GM23338 (cell line): ENCODE data around the gene AGAP1. TPM values are rescaled to one million over a fixed set of nuclear protein-coding genes. Genes with fewer than 3 reads are reported as not detected.

Experiments used
- ATAC-seq: fragments of 200-7000 bp; cut with Tn5 transposase; 3 replicates; pipeline ENCODE4 v1.9.1; 2020
- DNase-seq: peaks from one replicate; pipeline ENCODE4 v3.0.0-alpha.2; 2015; ENCODE audit warnings: low spot score
- H2AFZ ChIP-seq: fragments of 200-600 bp; sonication (generic); 2 replicates; pipeline ENCODE4 v1.8.0; 2016; ENCODE audit warnings: antibody characterized with exemption, mild to moderate bottlenecking, moderate library complexity
- H3F3A ChIP-seq: fragments of 200-600 bp; sonication (generic); replicated peaks from 2 replicates; pipeline ENCODE4 v1.8.0; 2017; ENCODE audit warnings: antibody characterized with exemption, mixed run types, low read depth
- H3K27ac ChIP-seq: fragments of 200-600 bp; sonication (generic); 2 replicates; pipeline ENCODE4 v1.6.1; 2016; ENCODE audit warnings: low read depth
- H3K27me3 ChIP-seq: fragments of 200-600 bp; sonication (generic); 2 replicates; pipeline ENCODE4 v1.8.0; 2016; ENCODE audit warnings: mild to moderate bottlenecking, mixed run types, moderate library complexity; ENCODE audit not compliant: insufficient read depth
- H3K36me3 ChIP-seq: fragments of 200-600 bp; sonication (generic); 2 replicates; pipeline ENCODE4 v1.8.0; 2016; ENCODE audit warnings: mild to moderate bottlenecking; ENCODE audit not compliant: insufficient read depth
- H3K4me1 ChIP-seq: fragments of 200-600 bp; sonication (generic); 2 replicates; pipeline ENCODE4 v1.8.0; 2016; ENCODE audit warnings: mild to moderate bottlenecking, moderate library complexity; ENCODE audit not compliant: insufficient read depth
- H3K4me2 ChIP-seq: fragments of 200-600 bp; sonication (generic); 2 replicates; pipeline ENCODE4 v1.7.1; 2017; ENCODE audit warnings: mixed run types
- H3K4me3 ChIP-seq: fragments of 200-600 bp; sonication (generic); 2 replicates; pipeline ENCODE4 v1.6.1; 2016; ENCODE audit warnings: mixed run types
- H3K79me2 ChIP-seq: fragments of 200-600 bp; sonication (generic); replicated peaks from 2 replicates; pipeline ENCODE4 v1.8.0; 2017; ENCODE audit warnings: mild to moderate bottlenecking; ENCODE audit not compliant: insufficient read depth
- H3K9me2 ChIP-seq: fragments of 200-600 bp; sonication (generic); 2 replicates; pipeline ENCODE4 v1.8.0; 2017; ENCODE audit not compliant: insufficient read depth
- H4K20me1 ChIP-seq: fragments of 200-600 bp; sonication (generic); replicated peaks from 2 replicates; pipeline ENCODE4 v1.8.0; 2017; ENCODE audit warnings: mild to moderate bottlenecking; ENCODE audit not compliant: insufficient read depth
- H3K27ac Mint-ChIP-seq: 2 replicates; pipeline ENCODE4 v1.8.0; 2020; ENCODE audit warnings: inconsistent platforms, mild to moderate bottlenecking, moderate library complexity, mixed read lengths
- H3K27me3 Mint-ChIP-seq: 3 replicates; pipeline ENCODE4 v1.8.0; 2022; ENCODE audit warnings: low read depth, mild to moderate bottlenecking, moderate library complexity, mixed read lengths, inconsistent platforms; ENCODE audit not compliant: insufficient read depth, poor library complexity
- H3K36me3 Mint-ChIP-seq: 3 replicates; pipeline ENCODE4 v1.8.0; 2021; ENCODE audit warnings: low read depth, mild to moderate bottlenecking, inconsistent platforms, moderate library complexity, mixed read lengths
- H3K4me1 Mint-ChIP-seq: 3 replicates; pipeline ENCODE4 v1.8.0; 2020; ENCODE audit warnings: mild to moderate bottlenecking, inconsistent platforms, mixed read lengths
- H3K4me3 Mint-ChIP-seq: 3 replicates; pipeline ENCODE4 v1.8.0; 2021; ENCODE audit warnings: moderate library complexity, mild to moderate bottlenecking, inconsistent platforms, mixed read lengths
- H3K9me3 Mint-ChIP-seq: 3 replicates; pipeline ENCODE4 v1.8.0; 2020; ENCODE audit warnings: moderate library complexity, mild to moderate bottlenecking, inconsistent platforms, mixed read lengths
- CREB1 ChIP-seq: fragments of 250-450 bp; sonication (Bioruptor Pico); IDR thresholded peaks from 2 replicates; pipeline ENCODE4 v1.5.0; 2020; ENCODE audit warnings: low read depth, mild to moderate bottlenecking, moderate library complexity
- ETS1 ChIP-seq: IDR thresholded peaks from 2 replicates; pipeline ENCODE4 v1.6.1; 2016; ENCODE audit warnings: antibody characterized with exemption
- EZH2 ChIP-seq: fragments of 200-600 bp; sonication (generic); IDR thresholded peaks from one replicate; pipeline ENCODE4 v1.8.0; 2017; ENCODE audit warnings: antibody characterized with exemption, mild to moderate bottlenecking, low read depth; ENCODE audit not compliant: unreplicated experiment
- EZH2phosphoT487 ChIP-seq: fragments of 200-600 bp; sonication (generic); IDR thresholded peaks from one replicate; pipeline ENCODE4 v1.8.1; 2018; ENCODE audit warnings: antibody characterized with exemption; ENCODE audit not compliant: unreplicated experiment
- JUNB ChIP-seq: IDR thresholded peaks from one replicate; pipeline ENCODE4 v1.6.1; 2016; ENCODE audit warnings: antibody characterized with exemption; ENCODE audit not compliant: unreplicated experiment
- NANOG ChIP-seq: IDR thresholded peaks from 2 replicates; pipeline ENCODE4 v1.6.1; 2016; ENCODE audit warnings: antibody characterized with exemption, borderline replicate concordance
- POLR2AphosphoS5 ChIP-seq: IDR thresholded peaks from 2 replicates; pipeline ENCODE4 v1.6.1; 2016; ENCODE audit warnings: antibody characterized with exemption, low read depth
- REST ChIP-seq: IDR thresholded peaks from one replicate; pipeline ENCODE4 v1.6.1; 2018; ENCODE audit warnings: antibody characterized with exemption; ENCODE audit not compliant: unreplicated experiment
- STAT1 ChIP-seq: IDR thresholded peaks from one replicate; pipeline ENCODE4 v1.6.1; 2016; ENCODE audit warnings: antibody characterized with exemption; ENCODE audit not compliant: unreplicated experiment
- ZNF114 ChIP-seq: fragments of 250-450 bp; sonication (Bioruptor Pico); IDR thresholded peaks from 2 replicates; pipeline ENCODE4 v1.5.0; 2020; ENCODE audit warnings: mild to moderate bottlenecking, moderate library complexity
- ZNF331 ChIP-seq: fragments of 250-450 bp; sonication (Bioruptor Pico); IDR thresholded peaks from 2 replicates; pipeline ENCODE4 v1.5.0; 2020; ENCODE audit warnings: low read depth, mild to moderate bottlenecking, moderate library complexity
- ZNF462 ChIP-seq: fragments of 250-450 bp; sonication (Bioruptor Pico); IDR thresholded peaks from 2 replicates; pipeline ENCODE4 v1.5.0; 2020; ENCODE audit warnings: mild to moderate bottlenecking, moderate library complexity
- polyA plus RNA-seq: library from polyadenylated mRNA; unstranded; fragments of >200 nt; fragmentation: Nextera tagmentation; extraction: Ambion mirVana; gene quantifications from 2 replicates; pipeline ENCODE4 v1.2.1, GENCODE V29; 2016
- total RNA-seq: library from RNA; depleted of rRNA; stranded (reverse); fragments of >200 nt; shearing (Covaris generic); gene quantifications from 2 replicates; pipeline ENCODE4 v1.2.3, GENCODE V29; 2014
- TF ChIP-seq, protein P1 (sequence below), 2 experiments: fragments of 200-600 bp in 1 of 2; sonication (generic) in 1 of 2; conservative IDR thresholded peaks; 2 replicates each; pipeline versions ENCODE4 v1.5.1 to v1.6.1; 2016 to 2017; ENCODE audit warnings: antibody characterized with exemption in 2 of 2, low read depth in 2 of 2, mild to moderate bottlenecking in 2 of 2, moderate library complexity in 1 of 2

Gene AGAP1
- total and polyA plus RNA-seq, 2 experiments from 2014 or later, result 13.3 to 27.9 TPM

- peaks cover 2% of the 10 kb centered on the region; the same call in 1 of the 3 replicates for H3K36me3 Mint-ChIP-seq
- Histone ChIP-seq H3F3A (no peaks in the 10 kb centered on the region; the same call in 1 of the 2 replicates), H3K79me2 (peaks cover 66% of the 10 kb centered on the region), H3K4me3 (peak overlapping the region; percentile 71; the same call in 1 of the 2 replicates), H3K9me2 (no peaks in the 10 kb centered on the region), H3K4me2 (peak overlapping the region; percentile 88), H3K4me1 (peaks cover 40% of the 10 kb centered on the region), H3K27me3 (peaks cover 22% of the 10 kb centered on the region; the same call in 1 of the 2 replicates), H4K20me1 (peaks cover 57% of the 10 kb centered on the region), H3K27ac (no peak overlapping the region), H2AFZ (no peak overlapping the region), H3K36me3 (no peaks in the 10 kb centered on the region)
- peaks cover 25% of the 10 kb centered on the region for H3K27me3 Mint-ChIP-seq
- H3K27ac Mint-ChIP-seq, result no peak overlapping the region
- no peak for DNase-seq
- ATAC-seq, result no peak
- H3K9me3 Mint-ChIP-seq, result no peaks in the 10 kb centered on the region; the same call in 2 of the 3 replicates
- peak overlapping the region; percentile 82 for H3K4me3 Mint-ChIP-seq
- peaks cover 68% of the 10 kb centered on the region for H3K4me1 Mint-ChIP-seq
- TF ChIP-seq JUNB (no peak), REST (no peak), ZNF114 (CRISPR knock-in tag) (no peak), ETS1 (no peak), POLR2AphosphoS5 (no peak), ZNF331 (CRISPR knock-in tag) (no peak), NANOG (no peak), CREB1 (CRISPR knock-in tag) (no peak), STAT1 (no peak), ZNF462 (CRISPR knock-in tag) (no peak), EZH2phosphoT487 (no peak), EZH2 (no peak)
- TF ChIP-seq, protein P1, sequence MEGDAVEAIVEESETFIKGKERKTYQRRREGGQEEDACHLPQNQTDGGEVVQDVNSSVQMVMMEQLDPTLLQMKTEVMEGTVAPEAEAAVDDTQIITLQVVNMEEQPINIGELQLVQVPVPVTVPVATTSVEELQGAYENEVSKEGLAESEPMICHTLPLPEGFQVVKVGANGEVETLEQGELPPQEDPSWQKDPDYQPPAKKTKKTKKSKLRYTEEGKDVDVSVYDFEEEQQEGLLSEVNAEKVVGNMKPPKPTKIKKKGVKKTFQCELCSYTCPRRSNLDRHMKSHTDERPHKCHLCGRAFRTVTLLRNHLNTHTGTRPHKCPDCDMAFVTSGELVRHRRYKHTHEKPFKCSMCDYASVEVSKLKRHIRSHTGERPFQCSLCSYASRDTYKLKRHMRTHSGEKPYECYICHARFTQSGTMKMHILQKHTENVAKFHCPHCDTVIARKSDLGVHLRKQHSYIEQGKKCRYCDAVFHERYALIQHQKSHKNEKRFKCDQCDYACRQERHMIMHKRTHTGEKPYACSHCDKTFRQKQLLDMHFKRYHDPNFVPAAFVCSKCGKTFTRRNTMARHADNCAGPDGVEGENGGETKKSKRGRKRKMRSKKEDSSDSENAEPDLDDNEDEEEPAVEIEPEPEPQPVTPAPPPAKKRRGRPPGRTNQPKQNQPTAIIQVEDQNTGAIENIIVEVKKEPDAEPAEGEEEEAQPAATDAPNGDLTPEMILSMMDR (conservative IDR thresholded peaks at IDR 0.05; ENCODE audit: low read depth in 2 of 2), result no peak
Observed at GRCh38 chr2:235496239-235496621, 2.4 kb downstream of the AGAP1 start.
